ENCODE results near the gene SLC31A2.

The SLC31A2 gene

GRCh38 chr9:113179839-113180238 lies 29.0 kb downstream of the SLC31A2 start:
- TF ChIP-seq SIN3A (IDR thresholded peaks at IDR 0.05; ENCODE audit: borderline replicate concordance, insufficient read depth, low read length), result no peak
- TF ChIP-seq POLR2AphosphoS5 (IDR thresholded peaks at IDR 0.05; ENCODE audit: low read depth, low read length), result no peak
- TF ChIP-seq REST (IDR thresholded peaks at IDR 0.05; ENCODE audit: insufficient read depth in 1 of 2, low read depth in 2 of 2, low read length in 2 of 2), result no peak
- TF ChIP-seq FOXP2 (optimal IDR thresholded peaks at IDR 0.05; ENCODE audit: borderline replicate concordance, extremely low read depth, extremely low read length, insufficient read depth), result no peak
- TF ChIP-seq TAF1 (IDR thresholded peaks at IDR 0.05; ENCODE audit: borderline replicate concordance, insufficient read depth, low read length), result no peak

GRCh38 chr9:113181165-113181564 lies 30.4 kb downstream of the SLC31A2 start:
- TF ChIP-seq SIN3A (IDR thresholded peaks at IDR 0.05; ENCODE audit: borderline replicate concordance, insufficient read depth, low read length) (no peak), TAF1 (IDR thresholded peaks at IDR 0.05; ENCODE audit: borderline replicate concordance, insufficient read depth, low read length) (no peak), REST (IDR thresholded peaks at IDR 0.05; ENCODE audit: insufficient read depth in 1 of 2, low read depth in 2 of 2, low read length in 2 of 2) (no peak), POLR2AphosphoS5 (IDR thresholded peaks at IDR 0.05; ENCODE audit: low read depth, low read length) (no peak), FOXP2 (optimal IDR thresholded peaks at IDR 0.05; ENCODE audit: borderline replicate concordance, extremely low read depth, extremely low read length, insufficient read depth) (no peak)

DNA sequence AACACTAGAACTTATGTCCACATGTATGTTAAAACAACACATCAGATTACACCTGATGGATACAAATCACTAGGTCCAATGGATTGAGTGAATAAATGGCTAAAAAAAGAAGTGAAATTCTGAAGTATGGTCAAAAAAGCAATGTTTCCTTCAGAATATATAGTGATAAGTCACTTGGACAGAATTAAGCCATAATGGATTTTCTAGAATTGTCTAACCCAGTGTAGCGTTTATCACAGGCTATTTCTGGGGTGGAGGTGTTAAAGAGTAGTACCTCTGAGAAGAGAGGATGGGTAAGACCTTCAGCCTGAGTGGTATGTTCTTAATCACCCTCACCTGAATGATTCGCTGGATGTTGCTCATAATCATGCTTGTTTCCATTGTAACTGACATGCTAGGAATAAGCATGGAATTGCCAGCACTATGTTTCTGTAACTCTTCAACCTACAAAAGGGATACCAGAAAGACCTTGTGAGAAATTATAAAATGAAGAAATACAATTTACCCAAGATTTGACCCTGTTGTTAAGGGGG lies 33.2 kb downstream of the SLC31A2 start:
- TF ChIP-seq POLR2AphosphoS5 (IDR thresholded peaks at IDR 0.05; ENCODE audit: low read depth, low read length), result no peak
- TF ChIP-seq SIN3A (IDR thresholded peaks at IDR 0.05; ENCODE audit: borderline replicate concordance, insufficient read depth, low read length), result no peak
- no peak for TF ChIP-seq REST (IDR thresholded peaks at IDR 0.05; ENCODE audit: insufficient read depth in 1 of 2, low read depth in 2 of 2, low read length in 2 of 2)
- TF ChIP-seq TAF1 (IDR thresholded peaks at IDR 0.05; ENCODE audit: borderline replicate concordance, insufficient read depth, low read length), result no peak
- TF ChIP-seq FOXP2 (optimal IDR thresholded peaks at IDR 0.05; ENCODE audit: borderline replicate concordance, extremely low read depth, extremely low read length, insufficient read depth), result no peak

- TF ChIP-seq FOXP2 (optimal IDR thresholded peaks at IDR 0.05; ENCODE audit: borderline replicate concordance, extremely low read depth, extremely low read length, insufficient read depth) (no peak), POLR2AphosphoS5 (IDR thresholded peaks at IDR 0.05; ENCODE audit: low read depth, low read length) (no peak), TAF1 (IDR thresholded peaks at IDR 0.05; ENCODE audit: borderline replicate concordance, insufficient read depth, low read length) (no peak), SIN3A (IDR thresholded peaks at IDR 0.05; ENCODE audit: borderline replicate concordance, insufficient read depth, low read length) (no peak), REST (IDR thresholded peaks at IDR 0.05; ENCODE audit: insufficient read depth in 1 of 2, low read depth in 2 of 2, low read length in 2 of 2) (no peak)
Observed at GRCh38 chr9:113184539-113184938, 33.7 kb downstream of the SLC31A2 start.

- TF ChIP-seq REST (IDR thresholded peaks at IDR 0.05; ENCODE audit: insufficient read depth in 1 of 2, low read depth in 2 of 2, low read length in 2 of 2) (no peak), FOXP2 (optimal IDR thresholded peaks at IDR 0.05; ENCODE audit: borderline replicate concordance, extremely low read depth, extremely low read length, insufficient read depth) (no peak), POLR2AphosphoS5 (IDR thresholded peaks at IDR 0.05; ENCODE audit: low read depth, low read length) (no peak), TAF1 (IDR thresholded peaks at IDR 0.05; ENCODE audit: borderline replicate concordance, insufficient read depth, low read length) (no peak), SIN3A (IDR thresholded peaks at IDR 0.05; ENCODE audit: borderline replicate concordance, insufficient read depth, low read length) (no peak)
Observed at GRCh38 chr9:113185271-113185670, 34.5 kb downstream of the SLC31A2 start.

Measured in PFSK-1 (cell line).